Measurements from ENCODE around the gene TMEM131L.
"Not testable (repeated sequence)": the region's sequence is repeated elsewhere in the genome, so short reads cannot be mapped to it uniquely, and the experiment has no call there.

TMEM131L gene

DNA sequence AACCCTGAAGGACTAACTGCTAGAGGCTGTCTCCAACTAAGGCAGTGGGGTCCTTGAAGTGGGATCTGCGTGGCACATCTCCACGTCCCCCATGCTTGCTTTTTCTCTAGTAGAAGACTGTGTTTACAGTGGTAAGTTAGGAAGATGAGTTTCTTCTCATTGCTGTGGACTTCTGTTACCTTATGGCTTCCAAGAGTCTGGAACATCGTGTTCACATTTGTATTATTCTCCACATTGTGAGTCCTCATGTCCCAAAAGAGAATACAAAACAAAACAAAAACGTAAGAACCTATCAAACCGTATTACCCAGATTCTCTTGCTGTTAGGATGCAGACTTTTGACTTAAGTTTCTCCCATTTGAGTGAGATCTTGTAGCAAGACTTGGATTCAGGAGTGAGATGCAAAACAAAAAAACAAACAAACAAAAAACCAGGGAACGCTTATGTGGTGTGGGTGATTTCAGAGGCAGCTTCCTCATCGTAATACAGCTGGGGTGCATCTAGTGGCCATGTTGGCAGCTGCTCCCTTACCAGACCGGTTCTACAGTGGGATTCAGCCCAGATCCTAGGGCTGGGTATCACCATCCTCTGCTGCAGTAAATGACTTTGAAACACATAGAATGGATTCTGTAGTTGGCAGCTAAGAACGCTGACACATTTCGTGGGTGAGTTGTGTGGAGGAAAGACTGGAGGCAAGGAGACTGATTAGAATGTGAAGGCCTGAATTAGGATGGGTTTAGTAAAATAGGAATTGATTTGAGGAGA lies 41.3 kb downstream of the TMEM131L start:
- DNase-seq, result no peak

DNA sequence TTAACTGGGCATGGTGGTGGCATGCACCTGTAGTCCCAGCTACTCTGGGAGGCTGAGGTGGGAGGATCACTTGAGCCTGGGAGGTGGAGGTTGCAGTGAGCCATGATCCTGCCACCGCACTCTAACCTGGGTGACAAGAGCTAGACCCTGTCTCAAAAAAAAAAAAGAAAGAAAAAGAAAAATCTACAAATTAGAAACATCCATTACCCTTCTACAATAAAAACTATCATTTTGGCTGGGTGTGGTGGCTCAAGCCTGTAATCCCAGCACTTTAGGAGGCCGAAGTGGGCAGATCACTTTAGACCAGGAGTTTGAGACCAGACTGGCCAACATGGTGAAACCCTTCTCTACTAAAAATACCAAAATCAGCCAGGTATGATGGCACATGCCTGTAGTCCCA lies 43.1 kb downstream of the TMEM131L start:
- DNase-seq, result not testable (repeated sequence)

DNA sequence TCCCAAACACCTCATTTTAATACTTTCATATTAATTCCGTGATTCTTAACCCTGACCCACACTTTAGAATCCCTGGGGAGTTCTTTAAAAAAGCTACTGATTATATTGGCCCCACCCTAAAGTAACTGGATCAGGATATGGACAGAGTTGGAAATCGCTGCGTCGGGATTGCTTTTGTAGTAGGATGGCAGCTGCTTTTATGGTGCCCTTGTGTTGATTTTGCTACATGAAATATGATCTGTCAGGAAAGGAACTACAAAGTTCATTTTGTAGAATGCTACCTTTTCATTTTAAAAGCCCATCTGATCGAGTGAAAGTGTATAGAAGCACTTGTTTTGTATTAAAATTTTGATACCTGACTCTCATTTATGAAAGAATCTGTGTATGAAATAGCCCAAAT lies 43.6 kb downstream of the TMEM131L start:
- no peak for DNase-seq

DNA sequence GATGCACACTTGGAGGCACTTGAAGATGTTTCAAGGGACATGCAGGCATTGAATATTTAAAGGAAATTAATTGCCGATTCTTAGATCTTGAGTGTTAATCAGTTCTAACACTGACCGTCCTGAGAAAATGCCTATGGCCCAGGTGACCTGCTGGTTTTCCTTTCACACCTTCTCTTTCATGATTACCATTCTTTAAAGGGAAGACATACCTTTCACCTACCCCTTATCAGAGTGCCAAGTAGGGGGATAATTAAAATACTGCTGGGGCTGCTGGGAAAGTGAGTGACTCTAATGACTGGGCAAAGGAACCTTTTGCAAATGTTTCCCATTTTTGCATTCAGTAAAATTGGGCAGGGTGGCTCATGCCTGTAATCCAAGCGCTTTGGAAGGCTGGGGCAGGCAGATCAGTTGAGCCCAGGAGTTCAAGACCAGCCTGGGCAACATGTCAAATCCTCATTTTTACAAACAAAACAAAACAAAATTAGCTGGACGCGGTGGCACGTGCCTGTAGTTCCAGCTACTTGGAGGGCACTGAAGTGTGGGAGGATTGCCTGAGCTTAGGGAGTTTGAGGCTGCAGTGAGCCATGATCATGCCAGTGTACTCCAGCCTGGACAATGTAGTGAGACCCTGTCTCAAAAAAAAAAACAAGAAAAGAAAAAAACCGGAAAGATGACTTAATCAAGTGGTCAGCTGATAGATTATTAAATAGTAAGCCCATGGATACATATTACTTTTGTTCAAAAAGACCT lies 44.3 kb downstream of the TMEM131L start:
- DNase-seq, result no peak

DNA sequence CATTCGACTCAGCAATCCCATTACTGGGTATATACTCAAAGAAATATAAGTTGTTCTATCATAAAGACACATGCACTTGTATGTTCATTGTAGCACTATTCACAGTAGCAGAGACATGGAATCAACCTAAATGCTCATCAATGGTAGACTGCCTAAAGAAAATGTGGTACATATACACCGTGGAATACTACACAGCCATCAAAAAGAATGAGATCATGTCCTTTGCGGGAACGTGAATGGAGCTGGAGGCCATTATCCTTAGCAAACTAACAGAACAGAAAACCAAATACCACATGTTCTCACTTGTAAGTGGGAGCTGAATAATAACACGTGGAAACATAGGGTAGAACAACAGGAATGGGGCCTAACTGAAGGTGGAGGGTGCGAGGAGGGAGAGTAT lies 44.9 kb downstream of the TMEM131L start:
- no peak for DNase-seq

DNA sequence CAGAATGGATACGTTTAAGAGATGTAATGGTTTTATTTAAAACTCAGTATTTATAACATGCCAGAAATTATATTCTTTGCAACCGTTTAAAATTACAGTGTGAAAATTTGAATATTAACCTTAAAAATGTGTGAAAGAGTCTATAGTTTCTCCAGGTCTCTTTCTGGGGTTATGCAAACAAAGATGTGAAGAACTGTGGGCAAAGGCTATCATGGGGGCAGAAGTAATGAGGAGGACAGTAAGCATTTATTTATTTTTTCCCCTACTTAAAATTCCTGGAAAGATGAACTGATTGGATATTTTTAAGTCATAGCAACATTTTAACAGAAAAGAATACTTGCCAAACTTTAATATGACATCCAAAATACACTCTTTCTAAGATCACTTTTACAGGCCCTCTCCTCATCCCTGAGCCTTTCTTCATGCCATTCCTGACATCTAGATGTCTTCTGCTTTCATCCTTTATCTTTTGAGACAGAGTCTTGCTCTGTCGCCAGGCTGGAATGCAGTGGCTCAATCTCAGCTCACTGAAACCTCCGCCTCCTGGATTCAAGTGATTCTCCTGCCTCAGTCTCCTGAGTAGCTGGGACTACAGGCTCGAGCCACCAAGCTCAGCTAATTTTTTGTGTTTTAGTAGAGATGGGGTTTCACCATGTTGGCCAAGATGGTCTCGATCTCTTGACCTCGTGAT lies 46.1 kb downstream of the TMEM131L start:
- no peak for DNase-seq

DNA sequence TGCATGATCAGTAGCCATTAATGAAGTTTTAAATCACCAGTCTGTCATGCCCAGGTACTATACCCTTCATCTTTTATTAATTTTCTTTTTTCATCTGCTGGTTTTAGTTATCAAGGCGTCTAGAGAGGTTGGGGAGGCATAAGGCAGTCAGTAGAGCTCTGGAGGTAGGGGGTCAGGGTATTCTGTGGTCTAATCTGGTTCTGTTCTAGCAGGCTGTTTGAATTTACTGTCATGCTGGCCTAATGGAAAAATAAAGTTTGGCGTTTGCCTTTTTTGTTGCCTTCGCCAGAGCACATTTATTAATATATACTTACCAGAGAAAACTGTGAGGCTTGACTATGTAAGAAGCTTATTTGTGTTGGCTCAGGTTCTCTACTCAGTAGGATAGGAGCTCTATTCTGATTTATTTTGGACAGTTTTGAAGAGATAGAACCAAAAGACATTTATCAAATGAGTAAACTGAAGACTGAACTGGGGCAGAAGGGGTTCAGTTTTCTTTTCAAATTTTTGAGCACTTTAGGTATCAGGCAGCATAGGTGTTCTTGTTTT lies 46.9 kb downstream of the TMEM131L start:
- DNase-seq, result no peak

DNA sequence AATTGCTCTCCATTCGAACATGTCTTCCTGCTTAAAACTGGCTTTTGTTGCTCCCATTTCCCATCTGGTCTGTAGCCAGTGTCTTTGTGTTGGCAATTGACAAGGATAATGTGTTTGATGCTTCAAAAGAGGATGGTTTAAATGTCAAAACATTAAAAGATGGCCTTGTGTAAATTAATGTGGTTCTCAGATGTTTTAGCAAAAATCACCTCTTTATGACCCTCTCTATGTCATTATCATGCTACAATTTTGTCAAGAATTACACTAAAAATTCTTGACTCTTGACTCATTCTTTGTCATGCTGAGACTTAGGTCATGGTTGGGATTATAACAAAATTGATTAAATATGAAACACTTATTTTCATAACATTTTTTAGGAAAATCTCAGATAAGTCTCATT lies 47.4 kb downstream of the TMEM131L start:
- DNase-seq, result no peak

DNA sequence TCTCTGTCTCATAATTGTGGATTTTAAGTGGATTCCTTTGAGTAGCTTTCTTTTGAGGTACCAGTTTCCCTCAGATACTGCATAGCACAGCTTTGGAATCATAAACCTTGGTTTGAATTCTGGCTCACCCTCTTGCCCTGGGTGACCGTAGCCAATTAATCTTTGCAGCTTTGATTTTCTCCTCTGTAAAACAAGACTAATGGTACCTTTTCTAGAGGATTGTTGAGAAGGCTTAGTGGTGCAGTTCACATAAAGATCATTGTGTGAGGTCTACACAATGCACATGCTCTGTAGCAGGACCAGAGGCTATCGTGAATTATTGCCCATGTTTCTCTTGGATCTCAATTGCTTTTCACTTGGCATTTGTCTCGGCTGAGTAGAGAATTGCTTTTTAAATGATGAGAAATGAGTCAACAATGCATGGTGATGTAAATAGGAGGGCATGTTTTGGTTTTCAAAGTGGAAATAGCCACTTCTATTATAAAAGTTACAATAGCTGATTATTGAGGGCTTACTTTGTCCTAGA lies 47.9 kb downstream of the TMEM131L start:
- no peak for DNase-seq

DNA sequence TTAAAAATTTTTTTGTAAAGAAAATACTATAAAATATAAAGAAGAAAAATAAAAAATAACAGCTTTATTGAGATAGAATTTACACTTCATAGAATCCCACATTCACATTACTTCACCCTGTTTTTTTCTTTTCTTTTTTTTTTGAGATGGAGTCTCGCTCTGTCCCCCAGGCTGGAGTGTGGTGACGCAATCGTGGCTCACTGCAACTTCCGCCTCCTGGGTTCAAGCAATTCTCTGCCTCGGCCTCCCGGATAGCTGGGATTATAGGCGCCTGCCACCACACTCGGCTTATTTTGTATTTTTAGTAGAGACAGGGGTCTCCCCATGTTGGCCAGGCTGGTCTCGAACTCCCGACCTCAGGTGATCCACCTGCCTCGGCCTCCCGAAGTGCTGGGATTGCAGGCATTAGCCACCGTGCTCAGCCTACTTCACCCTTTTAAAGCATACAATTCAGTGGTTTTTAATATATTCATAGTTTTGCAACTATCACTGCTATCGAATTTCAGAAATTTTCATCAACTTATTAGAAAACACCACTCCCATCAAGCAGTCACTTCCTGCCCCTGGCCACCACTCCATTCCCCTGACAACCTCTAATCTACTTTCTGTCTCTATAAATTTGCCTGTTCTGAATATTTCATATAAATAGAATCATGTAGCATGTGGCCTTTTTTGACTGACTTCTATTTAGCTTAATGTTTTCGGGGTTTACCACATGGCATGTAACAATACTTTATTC lies 48.7 kb downstream of the TMEM131L start:
- DNase-seq, result peak in 3 of 4 experiments; percentile 19 to 58 (median 43)

DNA sequence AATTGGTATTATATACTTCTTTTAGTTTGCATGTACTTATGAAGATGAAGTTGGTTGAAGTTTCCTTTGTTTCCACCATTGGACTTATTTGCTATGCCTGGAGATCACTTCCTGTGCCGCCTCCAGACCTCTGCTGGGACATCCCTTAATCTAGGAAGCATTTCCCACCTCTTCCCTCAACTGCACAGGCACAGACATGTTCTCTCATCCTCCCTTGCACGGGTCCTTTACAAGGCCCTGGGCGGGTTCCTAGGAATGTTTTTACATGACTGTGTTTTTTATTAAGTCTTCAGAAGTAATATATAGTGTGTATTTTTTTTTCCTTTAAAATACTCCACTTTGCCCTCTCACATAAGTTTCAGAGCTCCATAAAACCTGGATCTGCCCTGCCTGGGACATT lies 51.0 kb downstream of the TMEM131L start:
- no peak for DNase-seq

DNA sequence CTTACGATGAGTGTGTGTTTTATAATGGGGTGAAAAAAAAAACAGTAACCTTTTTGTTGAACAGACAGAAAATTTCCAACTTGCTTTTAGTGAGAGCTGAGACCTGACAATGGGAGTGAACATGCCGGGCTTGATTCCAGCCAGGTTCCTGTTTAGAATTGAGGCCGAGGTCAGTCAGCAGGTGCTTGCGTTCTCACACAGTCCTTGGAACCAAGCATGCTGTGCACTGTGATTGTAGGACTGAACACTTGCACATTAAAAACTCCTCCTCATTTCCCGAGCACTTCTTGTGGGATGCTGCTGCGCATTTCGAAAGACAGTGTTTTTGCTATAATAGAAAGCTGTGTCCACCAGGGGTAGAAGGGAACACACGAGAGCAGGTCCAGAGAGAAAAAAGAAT lies 51.8 kb downstream of the TMEM131L start:
- DNase-seq, result no peak

DNA sequence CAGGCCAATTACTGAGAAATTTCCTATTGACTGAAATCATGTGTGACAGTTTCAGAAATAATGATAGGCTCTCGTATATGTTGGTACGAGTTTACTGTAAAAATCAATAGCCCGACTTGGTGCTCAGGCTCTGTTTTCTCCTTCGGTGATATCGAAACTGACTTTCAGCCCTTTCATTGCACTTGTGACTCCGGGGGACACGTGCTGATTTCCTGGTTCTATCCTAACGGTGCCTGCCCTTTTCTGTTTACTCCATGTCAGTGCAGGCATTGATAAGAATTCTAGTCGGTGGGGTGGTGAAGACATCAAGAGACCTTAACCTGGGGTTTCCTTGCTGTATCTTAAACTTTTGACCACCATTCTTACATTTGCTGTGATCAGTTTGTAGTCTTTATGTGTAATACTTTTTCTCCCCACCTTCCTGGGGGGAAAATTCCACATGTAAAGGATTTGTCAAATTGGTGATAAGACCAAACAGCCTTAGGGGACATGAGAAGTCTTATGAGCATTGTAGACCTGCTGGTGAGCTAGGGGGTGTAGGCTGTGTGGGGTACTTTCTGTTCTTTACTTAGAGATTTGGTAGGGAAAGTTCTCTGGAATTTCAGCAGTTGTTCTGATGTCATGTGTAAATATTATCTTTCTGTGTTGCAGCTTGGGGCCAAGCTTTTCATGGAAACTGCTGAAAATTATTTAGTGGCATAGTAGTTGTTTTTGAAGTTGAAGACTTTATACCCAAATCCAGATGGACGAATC lies 52.7 kb downstream of the TMEM131L start:
- no peak for DNase-seq

DNA sequence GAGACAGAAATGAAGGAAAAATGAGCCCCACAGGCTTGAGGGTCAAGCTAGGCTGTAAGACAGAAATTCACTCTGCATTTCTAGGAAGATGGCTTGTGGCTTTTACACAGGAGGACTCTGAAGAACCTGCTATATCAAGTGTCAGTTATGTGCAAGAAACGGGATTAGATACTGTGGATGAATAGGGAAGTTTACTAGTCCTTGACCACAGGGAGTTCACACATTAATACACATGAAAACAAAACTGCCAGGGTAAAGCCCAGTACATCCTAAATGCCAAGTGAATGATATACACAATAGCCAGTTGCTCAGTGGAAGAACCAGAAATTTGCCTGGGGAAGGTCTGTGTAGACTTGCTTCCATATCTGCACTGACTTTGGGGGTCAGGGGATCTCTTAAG lies 53.5 kb downstream of the TMEM131L start:
- DNase-seq, result peak in 3 of 4 experiments; percentile 21 to 53 (median 48)

DNA sequence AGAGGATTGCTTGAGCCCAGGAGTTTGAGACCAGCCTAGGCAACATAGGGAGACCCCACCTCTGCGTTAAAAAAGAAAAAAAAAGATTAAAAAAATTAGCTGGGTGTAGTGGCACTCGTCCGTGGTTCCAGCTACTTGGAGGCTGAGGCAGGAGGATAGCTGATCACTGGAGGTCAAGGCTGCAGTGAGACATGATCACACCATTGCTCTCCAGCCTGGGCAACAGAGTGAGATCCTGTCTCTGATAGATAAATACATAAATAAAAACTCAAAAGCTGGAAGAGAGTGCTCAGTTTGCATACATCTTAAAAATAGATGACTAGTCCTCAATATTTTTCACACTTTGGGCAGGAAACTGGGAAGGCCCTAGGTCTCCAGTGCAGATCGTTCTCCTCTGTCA lies 54.1 kb downstream of the TMEM131L start:
- DNase-seq, result no peak

DNA sequence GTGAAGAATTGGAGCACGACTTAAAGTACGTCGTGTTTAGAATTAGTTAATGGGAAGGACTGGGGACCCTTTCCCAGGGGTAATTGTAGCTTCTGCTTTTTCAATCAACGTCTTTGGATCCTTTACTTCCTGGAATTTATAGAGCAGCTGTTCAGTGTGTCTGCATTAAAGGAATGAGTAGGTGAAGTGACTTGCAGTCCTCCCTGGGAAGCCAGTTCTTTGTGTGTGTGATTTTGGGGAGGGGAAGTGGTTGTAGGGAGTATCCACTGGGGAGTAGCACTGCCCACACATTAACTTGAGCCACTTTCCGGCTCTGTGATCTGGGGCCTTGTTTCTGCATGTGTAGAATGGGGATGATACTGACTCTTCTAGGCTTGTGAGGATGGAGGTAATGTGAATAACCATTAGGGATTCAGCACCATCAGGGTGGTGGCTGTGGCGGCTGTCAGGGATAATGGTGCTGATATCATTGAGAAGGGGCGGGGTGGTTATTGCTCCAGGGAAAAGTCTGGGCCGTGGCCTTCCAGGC lies 54.7 kb downstream of the TMEM131L start:
- DNase-seq, result peak; percentile 52 to 85 (median 70)

DNA sequence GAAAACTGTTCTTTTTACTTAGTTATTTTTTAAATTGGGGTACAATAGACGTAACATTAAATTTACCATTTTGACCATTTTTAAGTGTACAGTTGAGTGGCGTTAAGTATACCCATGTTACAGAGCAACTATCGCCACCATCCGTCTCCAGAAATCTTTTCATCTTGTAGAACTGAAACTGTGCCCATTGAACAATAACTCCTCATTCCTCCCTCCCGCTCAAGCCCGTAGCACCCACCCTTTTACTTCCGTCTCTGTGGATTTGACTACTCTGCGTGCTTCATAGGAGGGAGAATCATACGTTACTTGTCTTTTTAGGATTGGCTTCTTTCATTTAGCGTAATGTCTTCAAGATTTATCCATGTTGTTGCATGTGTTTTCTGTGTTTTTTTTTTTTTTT lies 55.3 kb downstream of the TMEM131L start:
- no peak for DNase-seq

DNA sequence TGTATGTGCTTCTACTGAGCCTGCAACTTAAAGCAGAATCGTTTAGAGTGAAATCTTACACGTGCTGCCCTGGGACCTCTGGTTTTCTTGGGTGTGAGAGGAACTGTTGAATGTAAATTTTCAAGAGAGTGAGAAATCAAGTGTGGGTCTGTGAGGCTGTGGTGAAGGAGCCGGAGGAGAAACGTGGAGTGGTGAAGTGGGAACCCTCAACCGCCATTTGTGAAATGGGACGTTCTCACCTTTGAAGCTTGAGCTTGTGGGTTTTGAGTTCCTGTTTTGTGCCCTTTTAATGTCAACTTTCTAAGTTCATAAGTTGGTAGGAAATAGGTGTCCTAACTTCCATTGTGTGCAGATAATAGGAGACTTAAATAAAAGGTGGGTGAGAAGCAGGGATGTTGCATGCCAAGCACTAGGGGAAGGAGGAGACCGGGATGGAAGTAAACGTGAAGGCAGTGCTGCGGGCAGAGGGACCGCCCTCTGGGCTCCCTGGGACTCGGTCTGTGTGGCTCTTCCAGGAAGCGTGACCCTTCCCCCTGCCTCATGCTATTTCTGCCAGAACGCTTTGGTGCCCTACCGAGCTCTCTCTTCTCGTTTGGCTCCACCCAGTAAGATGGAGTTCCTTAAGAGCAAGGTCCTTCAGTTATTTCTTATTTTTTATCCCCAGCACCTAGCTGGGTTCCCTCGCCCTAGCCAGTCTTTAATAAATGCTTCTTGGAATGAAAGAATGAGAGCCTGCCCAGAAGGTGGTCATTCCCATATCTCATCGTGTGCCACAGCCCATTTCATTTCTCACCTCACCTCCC lies 56.0 kb downstream of the TMEM131L start:
- no peak for DNase-seq

DNA sequence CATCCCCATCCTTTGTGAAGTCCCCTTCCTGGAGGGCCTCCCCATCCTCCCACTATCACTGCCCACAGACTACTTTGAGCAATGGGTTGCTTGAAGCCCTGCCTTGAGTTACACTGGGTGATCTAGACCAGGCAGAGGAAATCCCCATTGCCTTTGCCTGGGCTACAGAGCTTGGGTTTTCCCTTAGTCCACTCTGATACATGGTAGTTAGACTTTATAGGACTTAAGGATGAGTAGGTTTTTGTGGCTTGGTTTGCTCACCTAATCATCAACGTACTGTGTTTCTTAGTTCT lies 56.6 kb downstream of the TMEM131L start:
- DNase-seq, result peak in 2 of 4 experiments; percentile 18 to 19

DNA sequence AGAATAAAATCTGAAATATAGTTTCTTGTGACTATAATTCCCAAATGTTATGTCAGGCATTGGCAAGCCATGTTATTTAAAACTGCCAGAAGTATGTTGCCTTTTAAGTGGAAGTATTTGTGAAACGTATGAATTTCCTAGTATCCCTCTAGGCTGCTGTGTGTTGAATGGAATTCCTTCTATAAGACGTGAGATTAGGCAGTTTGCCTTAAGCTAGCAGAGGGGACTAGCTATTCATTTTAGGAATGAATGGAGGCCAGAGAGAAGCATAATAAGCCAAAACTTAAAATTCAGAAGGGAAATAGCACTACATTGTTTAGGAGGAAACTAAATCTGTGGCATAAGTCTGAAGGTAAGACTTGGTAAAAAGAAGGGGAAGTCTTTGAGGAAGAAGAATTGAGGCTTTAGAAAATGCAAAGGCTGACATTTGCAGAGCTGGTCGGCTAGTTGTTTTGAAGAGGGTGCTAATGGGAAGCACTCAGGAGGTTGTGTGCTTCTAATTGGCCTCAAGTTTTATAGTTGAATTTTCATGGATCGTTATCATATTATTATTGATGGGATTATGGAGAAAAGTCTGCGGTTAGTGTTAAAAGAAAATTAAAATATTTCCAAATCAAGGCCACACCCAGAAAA lies 57.1 kb downstream of the TMEM131L start:
- peak; percentile 29 to 67 (median 49) for DNase-seq

All from suppressor macrophage (primary cell).